ENCODE data around the gene PRKAR2B.

DNA sequence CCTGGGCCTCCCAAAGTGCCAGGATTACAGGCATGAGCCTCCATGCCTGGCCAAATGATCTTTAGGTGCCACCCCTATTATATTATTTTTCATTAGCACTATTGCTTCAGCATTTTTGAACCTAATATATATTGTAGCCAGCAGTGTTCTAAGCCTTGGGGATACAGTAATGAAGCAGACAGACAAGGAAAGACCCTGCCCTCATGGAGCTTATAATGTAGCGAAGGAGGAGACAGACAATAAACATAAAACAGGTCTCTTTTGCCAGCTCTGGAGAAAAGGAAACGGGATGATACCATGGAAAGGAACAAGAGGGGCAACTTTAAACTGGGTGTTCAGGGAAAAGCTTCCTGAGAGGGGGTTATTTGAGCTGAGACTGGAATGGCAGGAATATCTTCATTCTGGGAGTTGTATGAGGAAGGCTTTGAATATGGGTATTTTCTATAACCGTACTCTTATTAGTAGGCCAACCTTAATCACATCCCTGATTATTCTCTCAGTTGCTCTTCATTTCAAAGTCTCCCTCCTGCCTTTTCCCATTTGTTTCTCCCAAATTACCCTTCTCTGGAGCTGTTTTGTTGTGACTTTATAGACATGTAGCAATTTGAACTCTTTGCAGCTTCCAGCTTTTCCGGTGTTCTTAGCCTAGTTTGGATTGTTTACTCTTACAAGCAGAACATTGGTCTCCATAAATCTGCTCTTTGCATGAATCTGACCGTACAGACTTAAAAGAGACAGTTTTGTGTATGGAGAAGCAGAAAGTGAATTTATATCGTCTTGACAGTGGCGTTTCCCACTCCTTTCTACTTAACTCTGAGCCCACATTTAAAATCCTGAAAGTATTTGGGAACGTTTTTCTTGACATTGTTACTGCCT, 19.0 kb downstream of the PRKAR2B start:
- TF ChIP-seq, protein P1, sequence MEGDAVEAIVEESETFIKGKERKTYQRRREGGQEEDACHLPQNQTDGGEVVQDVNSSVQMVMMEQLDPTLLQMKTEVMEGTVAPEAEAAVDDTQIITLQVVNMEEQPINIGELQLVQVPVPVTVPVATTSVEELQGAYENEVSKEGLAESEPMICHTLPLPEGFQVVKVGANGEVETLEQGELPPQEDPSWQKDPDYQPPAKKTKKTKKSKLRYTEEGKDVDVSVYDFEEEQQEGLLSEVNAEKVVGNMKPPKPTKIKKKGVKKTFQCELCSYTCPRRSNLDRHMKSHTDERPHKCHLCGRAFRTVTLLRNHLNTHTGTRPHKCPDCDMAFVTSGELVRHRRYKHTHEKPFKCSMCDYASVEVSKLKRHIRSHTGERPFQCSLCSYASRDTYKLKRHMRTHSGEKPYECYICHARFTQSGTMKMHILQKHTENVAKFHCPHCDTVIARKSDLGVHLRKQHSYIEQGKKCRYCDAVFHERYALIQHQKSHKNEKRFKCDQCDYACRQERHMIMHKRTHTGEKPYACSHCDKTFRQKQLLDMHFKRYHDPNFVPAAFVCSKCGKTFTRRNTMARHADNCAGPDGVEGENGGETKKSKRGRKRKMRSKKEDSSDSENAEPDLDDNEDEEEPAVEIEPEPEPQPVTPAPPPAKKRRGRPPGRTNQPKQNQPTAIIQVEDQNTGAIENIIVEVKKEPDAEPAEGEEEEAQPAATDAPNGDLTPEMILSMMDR (conservative IDR thresholded peaks at IDR 0.05; ENCODE audit: low read depth, low read length) = no peak
- TF ChIP-seq POLR2A (IDR thresholded peaks at IDR 0.05; ENCODE audit: low read depth, low read length) (no peak), MXI1 (IDR thresholded peaks at IDR 0.05; ENCODE audit: borderline replicate concordance, low read depth, low read length) (no peak), CEBPB (IDR thresholded peaks at IDR 0.05; ENCODE audit: low read depth, low read length) (no peak), FOS (IDR thresholded peaks at IDR 0.05; ENCODE audit: low read depth, low read length) (no peak), RAD21 (IDR thresholded peaks at IDR 0.05; ENCODE audit: low read length) (no peak), USF2 (IDR thresholded peaks at IDR 0.05; ENCODE audit: low read depth, low read length) (no peak)

Data from IMR-90 (cell line).